Loucy (cell line): ENCODE data around the gene UBE3D.

Source experiments
- EZH2phosphoT487 ChIP-seq: fragments of 200-600 bp; IDR thresholded peaks from 2 replicates; pipeline ENCODE4 v1.6.1; 2018; ENCODE audit warnings: antibody characterized with exemption, mild to moderate bottlenecking, moderate library complexity, borderline replicate concordance
- TF ChIP-seq, protein P1 (sequence below): fragments of 200-600 bp; sonication (generic); conservative IDR thresholded peaks from 2 replicates; pipeline ENCODE4 v1.5.1; 2014; ENCODE audit warnings: mild to moderate bottlenecking, antibody characterized with exemption, low read length

DNA sequence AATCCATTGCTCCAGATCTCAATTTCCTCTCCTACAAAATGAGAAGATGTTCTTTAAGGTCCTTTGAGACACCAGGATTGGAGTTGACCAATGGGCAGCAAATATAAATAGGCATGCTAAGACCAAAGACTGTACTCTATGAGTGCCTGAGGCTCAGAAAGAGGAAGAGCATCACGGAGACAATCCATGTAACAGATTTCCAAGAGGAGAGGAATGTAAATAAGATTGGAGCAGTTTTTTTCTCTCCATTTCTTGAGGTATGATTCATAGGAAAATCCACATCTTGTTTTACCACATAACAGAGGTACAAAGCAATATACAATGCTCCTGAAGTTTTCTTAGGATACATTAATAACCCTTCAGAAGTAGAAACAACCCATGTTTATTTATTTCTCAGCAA is 109.8 kb downstream of the UBE3D start:
- TF ChIP-seq EZH2phosphoT487: no peak
- TF ChIP-seq, protein P1, sequence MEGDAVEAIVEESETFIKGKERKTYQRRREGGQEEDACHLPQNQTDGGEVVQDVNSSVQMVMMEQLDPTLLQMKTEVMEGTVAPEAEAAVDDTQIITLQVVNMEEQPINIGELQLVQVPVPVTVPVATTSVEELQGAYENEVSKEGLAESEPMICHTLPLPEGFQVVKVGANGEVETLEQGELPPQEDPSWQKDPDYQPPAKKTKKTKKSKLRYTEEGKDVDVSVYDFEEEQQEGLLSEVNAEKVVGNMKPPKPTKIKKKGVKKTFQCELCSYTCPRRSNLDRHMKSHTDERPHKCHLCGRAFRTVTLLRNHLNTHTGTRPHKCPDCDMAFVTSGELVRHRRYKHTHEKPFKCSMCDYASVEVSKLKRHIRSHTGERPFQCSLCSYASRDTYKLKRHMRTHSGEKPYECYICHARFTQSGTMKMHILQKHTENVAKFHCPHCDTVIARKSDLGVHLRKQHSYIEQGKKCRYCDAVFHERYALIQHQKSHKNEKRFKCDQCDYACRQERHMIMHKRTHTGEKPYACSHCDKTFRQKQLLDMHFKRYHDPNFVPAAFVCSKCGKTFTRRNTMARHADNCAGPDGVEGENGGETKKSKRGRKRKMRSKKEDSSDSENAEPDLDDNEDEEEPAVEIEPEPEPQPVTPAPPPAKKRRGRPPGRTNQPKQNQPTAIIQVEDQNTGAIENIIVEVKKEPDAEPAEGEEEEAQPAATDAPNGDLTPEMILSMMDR: no peak; the same call in 1 of the 2 replicates
